ENCODE measurements around the gene SLAIN2.

DNA sequence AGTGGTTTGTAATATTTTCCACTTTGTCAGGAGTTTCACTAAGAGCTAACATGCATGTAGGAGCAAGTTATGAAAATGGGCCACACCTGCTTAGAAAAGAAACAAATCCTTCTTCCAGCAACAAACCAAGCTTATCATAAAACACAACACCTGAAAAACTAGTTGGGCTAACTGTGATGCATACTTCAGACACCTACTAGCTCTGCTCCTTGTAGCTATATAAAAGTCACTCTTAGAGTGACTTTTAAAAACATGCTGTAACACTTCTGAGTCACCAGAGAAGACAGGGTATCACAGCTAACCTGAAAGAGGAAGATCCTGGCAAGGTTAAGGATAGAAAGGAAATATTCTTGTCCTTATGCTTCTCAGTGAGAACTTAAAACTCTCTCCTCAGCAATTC, 3.6 kb upstream of the SLAIN2 start:
- TF ChIP-seq, protein P1, sequence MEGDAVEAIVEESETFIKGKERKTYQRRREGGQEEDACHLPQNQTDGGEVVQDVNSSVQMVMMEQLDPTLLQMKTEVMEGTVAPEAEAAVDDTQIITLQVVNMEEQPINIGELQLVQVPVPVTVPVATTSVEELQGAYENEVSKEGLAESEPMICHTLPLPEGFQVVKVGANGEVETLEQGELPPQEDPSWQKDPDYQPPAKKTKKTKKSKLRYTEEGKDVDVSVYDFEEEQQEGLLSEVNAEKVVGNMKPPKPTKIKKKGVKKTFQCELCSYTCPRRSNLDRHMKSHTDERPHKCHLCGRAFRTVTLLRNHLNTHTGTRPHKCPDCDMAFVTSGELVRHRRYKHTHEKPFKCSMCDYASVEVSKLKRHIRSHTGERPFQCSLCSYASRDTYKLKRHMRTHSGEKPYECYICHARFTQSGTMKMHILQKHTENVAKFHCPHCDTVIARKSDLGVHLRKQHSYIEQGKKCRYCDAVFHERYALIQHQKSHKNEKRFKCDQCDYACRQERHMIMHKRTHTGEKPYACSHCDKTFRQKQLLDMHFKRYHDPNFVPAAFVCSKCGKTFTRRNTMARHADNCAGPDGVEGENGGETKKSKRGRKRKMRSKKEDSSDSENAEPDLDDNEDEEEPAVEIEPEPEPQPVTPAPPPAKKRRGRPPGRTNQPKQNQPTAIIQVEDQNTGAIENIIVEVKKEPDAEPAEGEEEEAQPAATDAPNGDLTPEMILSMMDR (IDR thresholded peaks at IDR 0.05): no peak
- no peak for TF ChIP-seq POLR2A (IDR thresholded peaks at IDR 0.05)
